ENCODE measurements around the gene PARP16.
"Not testable (repeated sequence)": the region's sequence is repeated elsewhere in the genome, so short reads cannot be mapped to it uniquely, and the experiment has no call there.

PARP16 gene

GRCh38 chr15:65275728-65276126 is 11.0 kb downstream of the PARP16 start:
- DNase-seq (ENCODE audit: low spot score) = no peak

GRCh38 chr15:65275104-65275727 is 11.5 kb downstream of the PARP16 start:
- no peak for DNase-seq (ENCODE audit: low spot score)

- peak; percentile 65 for DNase-seq (ENCODE audit: low spot score)
Measured at GRCh38 chr15:65270811-65271545, 15.7 kb downstream of the PARP16 start.

GRCh38 chr15:65268411-65268810 is 18.3 kb downstream of the PARP16 start:
- DNase-seq (ENCODE audit: low spot score) = no peak

- DNase-seq (ENCODE audit: low spot score) = no peak
Measured at GRCh38 chr15:65266469-65266868, 20.2 kb downstream of the PARP16 start.

- DNase-seq (ENCODE audit: low spot score) = no peak
Measured at GRCh38 chr15:65264863-65265430, 21.7 kb downstream of the PARP16 start.

GRCh38 chr15:65263313-65263712 is 23.4 kb downstream of the PARP16 start:
- no peak for DNase-seq (ENCODE audit: low spot score)

GRCh38 chr15:65260968-65261367 is 25.7 kb downstream of the PARP16 start:
- DNase-seq (ENCODE audit: low spot score) = no peak

- no peak for DNase-seq (ENCODE audit: low spot score)
Measured at GRCh38 chr15:65259367-65259797, 27.3 kb downstream of the PARP16 start.

GRCh38 chr15:65258375-65259262 is 28.1 kb downstream of the PARP16 start:
- no peak for DNase-seq (ENCODE audit: low spot score)

GRCh38 chr15:65255486-65256140 is 31.1 kb downstream of the PARP16 start:
- DNase-seq (ENCODE audit: low spot score) = no peak

GRCh38 chr15:65254758-65255157 is 31.9 kb downstream of the PARP16 start:
- no peak for DNase-seq (ENCODE audit: low spot score)

- no peak for DNase-seq (ENCODE audit: low spot score)
Measured at GRCh38 chr15:65254356-65254755, 32.3 kb downstream of the PARP16 start.

GRCh38 chr15:65249641-65250040 is 37.0 kb downstream of the PARP16 start:
- no peak for DNase-seq (ENCODE audit: low spot score)

GRCh38 chr15:65248511-65249255 is 38.0 kb downstream of the PARP16 start:
- DNase-seq (ENCODE audit: low spot score) = no peak

- no peak for DNase-seq (ENCODE audit: low spot score)
Measured at GRCh38 chr15:65246939-65247338, 39.7 kb downstream of the PARP16 start.

GRCh38 chr15:65246026-65246714 is 40.5 kb downstream of the PARP16 start:
- no peak for DNase-seq (ENCODE audit: low spot score)

- peak; percentile 33 for DNase-seq (ENCODE audit: low spot score)
Measured at GRCh38 chr15:65245096-65245856, 41.4 kb downstream of the PARP16 start.

- no peak for DNase-seq (ENCODE audit: low spot score)
Measured at GRCh38 chr15:65244638-65245037, 42.0 kb downstream of the PARP16 start.

- DNase-seq (ENCODE audit: low spot score) = not testable (repeated sequence)
Measured at GRCh38 chr15:65236443-65236842, 50.2 kb downstream of the PARP16 start.

Data from HuH-7.5 (cell line).